Ishikawa (cell line): ENCODE results near the gene WNK2.

Source experiments
- CEBPB ChIP-seq: IDR thresholded peaks from 2 replicates; pipeline ENCODE4 v1.6.1; 2012
- CREB1 ChIP-seq: IDR thresholded peaks from 2 replicates; pipeline ENCODE4 v1.6.1; 2012; ENCODE audit warnings: low read depth
- EGR1 ChIP-seq: IDR thresholded peaks from 2 replicates; pipeline ENCODE4 v1.6.1; 2012
- EP300 ChIP-seq: IDR thresholded peaks from 2 replicates; pipeline ENCODE4 v1.6.1; 2012; ENCODE audit warnings: borderline replicate concordance
- FOXM1 ChIP-seq: IDR thresholded peaks from 2 replicates; pipeline ENCODE4 v1.6.1; 2012; ENCODE audit warnings: low read depth, borderline replicate concordance
- NFIC ChIP-seq: IDR thresholded peaks from 2 replicates; pipeline ENCODE4 v1.6.1; 2012
- TAF1 ChIP-seq: IDR thresholded peaks from 2 replicates; pipeline ENCODE4 v1.6.1; 2012; ENCODE audit warnings: low read depth, mild to moderate bottlenecking
- TCF12 ChIP-seq: IDR thresholded peaks from 2 replicates; pipeline ENCODE4 v1.6.1; 2012; ENCODE audit warnings: low read depth
- YY1 ChIP-seq: IDR thresholded peaks from 2 replicates; pipeline ENCODE4 v1.6.1; 2012; ENCODE audit warnings: low read depth
- ZBTB7A ChIP-seq: IDR thresholded peaks from 2 replicates; pipeline ENCODE4 v1.6.1; 2012; ENCODE audit warnings: low read depth
- TF ChIP-seq, protein P1 (sequence below): IDR thresholded peaks from 2 replicates; pipeline ENCODE4 v1.6.1; 2012; ENCODE audit warnings: low read depth, mild to moderate bottlenecking

- TF ChIP-seq EP300 = no peak
- TF ChIP-seq, protein P1, sequence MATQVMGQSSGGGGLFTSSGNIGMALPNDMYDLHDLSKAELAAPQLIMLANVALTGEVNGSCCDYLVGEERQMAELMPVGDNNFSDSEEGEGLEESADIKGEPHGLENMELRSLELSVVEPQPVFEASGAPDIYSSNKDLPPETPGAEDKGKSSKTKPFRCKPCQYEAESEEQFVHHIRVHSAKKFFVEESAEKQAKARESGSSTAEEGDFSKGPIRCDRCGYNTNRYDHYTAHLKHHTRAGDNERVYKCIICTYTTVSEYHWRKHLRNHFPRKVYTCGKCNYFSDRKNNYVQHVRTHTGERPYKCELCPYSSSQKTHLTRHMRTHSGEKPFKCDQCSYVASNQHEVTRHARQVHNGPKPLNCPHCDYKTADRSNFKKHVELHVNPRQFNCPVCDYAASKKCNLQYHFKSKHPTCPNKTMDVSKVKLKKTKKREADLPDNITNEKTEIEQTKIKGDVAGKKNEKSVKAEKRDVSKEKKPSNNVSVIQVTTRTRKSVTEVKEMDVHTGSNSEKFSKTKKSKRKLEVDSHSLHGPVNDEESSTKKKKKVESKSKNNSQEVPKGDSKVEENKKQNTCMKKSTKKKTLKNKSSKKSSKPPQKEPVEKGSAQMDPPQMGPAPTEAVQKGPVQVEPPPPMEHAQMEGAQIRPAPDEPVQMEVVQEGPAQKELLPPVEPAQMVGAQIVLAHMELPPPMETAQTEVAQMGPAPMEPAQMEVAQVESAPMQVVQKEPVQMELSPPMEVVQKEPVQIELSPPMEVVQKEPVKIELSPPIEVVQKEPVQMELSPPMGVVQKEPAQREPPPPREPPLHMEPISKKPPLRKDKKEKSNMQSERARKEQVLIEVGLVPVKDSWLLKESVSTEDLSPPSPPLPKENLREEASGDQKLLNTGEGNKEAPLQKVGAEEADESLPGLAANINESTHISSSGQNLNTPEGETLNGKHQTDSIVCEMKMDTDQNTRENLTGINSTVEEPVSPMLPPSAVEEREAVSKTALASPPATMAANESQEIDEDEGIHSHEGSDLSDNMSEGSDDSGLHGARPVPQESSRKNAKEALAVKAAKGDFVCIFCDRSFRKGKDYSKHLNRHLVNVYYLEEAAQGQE = no peak
- no peak for TF ChIP-seq TCF12
- no peak for TF ChIP-seq YY1
- no peak for TF ChIP-seq CREB1
- no peak for TF ChIP-seq CEBPB
- no peak for TF ChIP-seq TAF1
- no peak for TF ChIP-seq ZBTB7A
- no peak for TF ChIP-seq EGR1
- no peak for TF ChIP-seq FOXM1
- no peak for TF ChIP-seq NFIC
Observed at GRCh38 chr9:93190133-93190525, 6.2 kb downstream of the WNK2 start.
